GM10847 (cell line): ENCODE results near the gene CFAP53.

Experiments used
- POLR2A ChIP-seq: IDR thresholded peaks from 2 replicates; pipeline ENCODE4 v1.6.1; 2011; ENCODE audit not compliant: insufficient read length; ENCODE audit errors: extremely low read depth

The CFAP53 gene

GRCh38 chr18:50193796-50194630 lies 72.3 kb downstream of the CFAP53 start:
- no peak for TF ChIP-seq POLR2A

GRCh38 chr18:50192995-50193795 lies 73.1 kb downstream of the CFAP53 start:
- TF ChIP-seq POLR2A: no peak

DNA sequence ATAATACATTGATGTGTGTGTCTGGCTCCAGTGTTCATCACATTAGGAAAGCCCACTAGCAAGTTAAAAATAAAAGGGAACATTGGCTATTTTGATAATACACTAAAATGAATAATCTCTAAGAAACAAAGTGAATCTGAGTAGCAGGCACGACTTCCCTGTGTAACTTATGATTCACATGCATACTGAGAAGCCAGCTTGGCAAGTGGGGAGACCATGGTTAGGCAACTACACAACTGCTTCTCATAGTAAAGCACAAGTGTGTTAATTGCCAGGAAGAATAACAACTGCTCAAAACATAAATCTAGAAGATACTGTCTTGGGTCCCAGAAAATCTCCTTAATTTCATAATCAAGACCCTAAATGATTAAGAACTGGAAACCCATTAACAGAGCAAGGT lies 75.4 kb downstream of the CFAP53 start:
- no peak for TF ChIP-seq POLR2A

DNA sequence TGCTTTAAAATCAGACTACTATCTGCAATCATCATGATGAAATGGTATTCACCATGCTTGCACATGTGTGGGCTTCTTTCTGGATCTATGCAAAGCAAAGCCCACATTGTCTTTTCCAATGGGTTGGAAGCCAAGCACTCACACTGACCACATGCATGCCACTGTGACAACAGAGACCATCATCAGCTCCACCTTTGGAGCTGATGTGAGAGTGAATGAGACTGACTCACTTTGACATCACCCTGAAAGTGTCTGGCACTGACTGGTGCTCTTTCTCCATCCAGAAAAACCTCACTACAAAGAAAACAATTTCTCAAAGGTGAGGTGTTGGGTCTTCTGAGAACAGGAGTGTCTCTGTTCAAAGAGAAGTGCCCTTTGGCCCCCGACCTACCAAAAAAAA lies 76.1 kb downstream of the CFAP53 start:
- TF ChIP-seq POLR2A: no peak

DNA sequence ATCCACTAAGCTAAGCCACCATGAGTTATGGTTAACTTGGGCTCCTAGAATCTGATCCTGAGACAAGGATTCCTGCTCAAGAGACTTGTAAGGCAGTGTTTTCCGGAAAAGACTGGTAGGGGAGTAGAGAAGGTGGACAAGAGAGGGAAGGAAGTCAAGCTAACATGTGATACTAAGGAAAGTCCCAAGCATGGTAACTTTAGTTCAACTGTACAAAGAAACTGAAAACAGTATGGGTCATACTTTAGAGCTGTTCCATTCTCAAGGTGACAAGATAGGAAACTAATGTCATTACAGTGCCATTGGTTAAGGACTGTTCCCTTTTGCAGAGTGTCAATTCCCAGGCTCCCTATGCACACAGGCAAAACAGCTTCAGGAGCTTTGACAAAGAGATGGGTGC lies 77.1 kb downstream of the CFAP53 start:
- TF ChIP-seq POLR2A: no peak

- no peak for TF ChIP-seq POLR2A
Measured at GRCh38 chr18:50188652-50189051, 77.6 kb downstream of the CFAP53 start.

- no peak for TF ChIP-seq POLR2A
Measured at GRCh38 chr18:50187659-50188058, 78.6 kb downstream of the CFAP53 start.

DNA sequence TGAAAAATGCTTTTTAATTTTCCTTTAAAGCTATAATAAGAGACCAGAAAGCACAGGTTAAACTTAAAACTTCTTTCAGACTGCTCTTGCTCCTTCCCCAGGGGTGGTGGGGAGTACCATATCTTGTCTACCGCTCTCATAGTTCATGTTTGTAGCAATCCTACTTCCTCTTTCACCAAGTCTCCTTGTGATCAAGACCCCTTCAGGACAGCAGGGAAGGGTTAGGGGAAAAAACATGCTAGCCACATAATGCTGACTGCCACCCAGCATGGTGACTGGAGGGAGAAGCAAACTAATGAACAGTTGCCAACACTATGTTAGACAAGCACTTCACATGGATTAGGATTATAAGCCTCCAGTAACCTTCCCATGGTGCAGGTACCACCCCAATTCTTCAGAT lies 79.9 kb downstream of the CFAP53 start:
- TF ChIP-seq POLR2A: no peak

DNA sequence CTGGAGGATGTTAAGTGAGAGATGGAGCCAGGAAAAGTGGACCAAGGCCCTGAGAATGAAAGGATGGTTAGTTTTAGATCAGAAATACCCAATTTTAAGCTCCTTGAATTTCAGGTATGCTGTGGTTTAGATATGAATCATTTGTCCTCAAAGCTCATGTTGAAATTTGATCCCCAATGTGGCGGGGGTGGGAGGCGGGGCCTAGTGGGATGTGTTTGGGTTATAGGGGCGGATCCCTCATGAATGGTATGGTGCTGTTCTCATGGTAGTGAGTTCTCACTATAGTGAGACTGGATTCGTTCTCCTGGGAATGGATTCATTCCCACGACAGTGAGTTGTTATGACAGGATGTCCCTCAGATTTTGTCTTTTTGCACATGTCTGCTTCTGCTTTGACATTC lies 82.7 kb downstream of the CFAP53 start:
- no peak for TF ChIP-seq POLR2A

- TF ChIP-seq POLR2A: no peak
Measured at GRCh38 chr18:50182511-50182910, 83.8 kb downstream of the CFAP53 start.

- no peak for TF ChIP-seq POLR2A
Measured at GRCh38 chr18:50181590-50181989, 84.7 kb downstream of the CFAP53 start.

DNA sequence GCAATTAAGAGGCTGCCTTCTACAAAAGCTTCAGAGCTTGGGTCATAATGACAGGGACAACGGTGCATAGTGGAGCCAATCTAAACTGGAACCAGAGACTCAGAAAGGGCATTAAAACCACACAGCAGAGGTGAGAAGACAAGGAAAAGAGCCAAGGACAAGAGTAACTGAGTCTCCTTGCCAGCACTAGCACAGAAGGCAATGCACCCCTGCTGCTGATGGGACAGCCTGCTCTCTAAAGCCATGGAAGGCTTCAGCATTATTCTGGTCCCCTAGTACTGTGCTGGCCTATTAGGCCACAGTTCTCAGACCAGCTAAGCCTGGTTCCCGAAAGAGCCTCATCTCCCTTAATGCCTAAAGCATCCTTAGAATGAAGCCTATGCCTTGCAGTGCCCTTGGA lies 86.8 kb downstream of the CFAP53 start:
- no peak for TF ChIP-seq POLR2A

DNA sequence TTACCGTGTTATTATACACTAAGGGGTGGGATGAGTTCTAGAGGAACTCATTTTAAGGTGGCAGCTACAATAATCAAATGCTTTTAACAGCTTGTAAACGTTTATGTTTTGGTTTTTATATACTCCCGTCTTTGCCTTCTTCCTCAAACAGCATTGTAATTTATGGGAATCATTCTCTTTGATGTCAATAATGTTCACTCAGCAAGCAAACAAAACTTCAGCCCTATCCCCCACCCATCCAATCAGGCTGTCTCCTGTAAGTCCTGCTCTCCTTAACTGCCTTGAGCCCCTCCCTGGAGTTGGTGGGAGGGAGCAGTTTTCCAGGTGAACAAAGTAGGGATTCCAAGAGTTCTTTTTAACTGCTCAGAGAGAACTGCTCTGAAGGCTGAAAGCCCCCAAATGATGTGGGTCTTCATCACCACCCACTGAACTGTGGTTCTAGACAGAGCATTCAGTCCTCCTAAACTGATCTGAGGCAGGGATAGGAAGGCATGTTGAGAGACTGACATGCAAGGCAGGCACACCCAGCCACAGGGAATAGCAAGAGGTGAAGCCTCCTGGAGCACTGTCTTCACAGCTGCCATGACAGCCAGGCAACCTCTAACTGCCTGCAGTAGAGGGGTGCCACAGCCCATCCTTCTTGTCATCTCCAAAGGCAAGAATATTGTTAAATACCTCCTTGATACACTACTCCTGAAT lies 88.9 kb downstream of the CFAP53 start:
- TF ChIP-seq POLR2A: no peak
